Femur (tissue), 1 donor: ENCODE data around the gene FOLR2.

Experiments
- DNase-seq: peaks from one replicate; pipeline ENCODE4 v3.0.0-alpha.2; 2017

The FOLR2 gene

DNA sequence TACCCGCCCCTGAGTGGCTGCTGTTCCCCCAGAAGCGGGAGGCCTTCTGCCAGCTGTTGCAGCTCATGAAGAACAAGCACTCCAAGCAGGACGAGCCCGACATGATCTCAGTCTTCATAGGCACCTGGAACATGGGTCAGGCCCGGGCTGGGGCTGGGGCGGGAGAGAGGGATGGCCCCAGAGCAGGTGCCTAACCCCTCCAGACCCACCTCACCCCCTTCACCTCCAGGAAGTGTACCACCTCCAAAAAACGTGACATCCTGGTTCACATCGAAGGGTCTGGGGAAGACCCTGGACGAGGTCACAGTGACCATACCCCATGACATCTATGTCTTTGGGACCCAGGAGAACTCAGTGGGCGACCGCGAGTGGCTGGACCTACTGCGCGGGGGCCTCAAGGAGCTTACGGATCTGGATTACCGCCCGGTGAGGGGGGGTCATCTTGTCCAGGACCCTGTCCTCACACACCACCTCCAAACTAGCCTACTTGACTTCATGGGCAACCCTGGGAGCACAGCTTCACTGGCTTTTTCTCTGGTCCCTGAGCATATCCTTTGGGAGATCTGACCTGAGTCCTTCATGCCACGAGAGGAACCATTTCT, 14.3 kb downstream of the FOLR2 start:
- no peak for DNase-seq

DNA sequence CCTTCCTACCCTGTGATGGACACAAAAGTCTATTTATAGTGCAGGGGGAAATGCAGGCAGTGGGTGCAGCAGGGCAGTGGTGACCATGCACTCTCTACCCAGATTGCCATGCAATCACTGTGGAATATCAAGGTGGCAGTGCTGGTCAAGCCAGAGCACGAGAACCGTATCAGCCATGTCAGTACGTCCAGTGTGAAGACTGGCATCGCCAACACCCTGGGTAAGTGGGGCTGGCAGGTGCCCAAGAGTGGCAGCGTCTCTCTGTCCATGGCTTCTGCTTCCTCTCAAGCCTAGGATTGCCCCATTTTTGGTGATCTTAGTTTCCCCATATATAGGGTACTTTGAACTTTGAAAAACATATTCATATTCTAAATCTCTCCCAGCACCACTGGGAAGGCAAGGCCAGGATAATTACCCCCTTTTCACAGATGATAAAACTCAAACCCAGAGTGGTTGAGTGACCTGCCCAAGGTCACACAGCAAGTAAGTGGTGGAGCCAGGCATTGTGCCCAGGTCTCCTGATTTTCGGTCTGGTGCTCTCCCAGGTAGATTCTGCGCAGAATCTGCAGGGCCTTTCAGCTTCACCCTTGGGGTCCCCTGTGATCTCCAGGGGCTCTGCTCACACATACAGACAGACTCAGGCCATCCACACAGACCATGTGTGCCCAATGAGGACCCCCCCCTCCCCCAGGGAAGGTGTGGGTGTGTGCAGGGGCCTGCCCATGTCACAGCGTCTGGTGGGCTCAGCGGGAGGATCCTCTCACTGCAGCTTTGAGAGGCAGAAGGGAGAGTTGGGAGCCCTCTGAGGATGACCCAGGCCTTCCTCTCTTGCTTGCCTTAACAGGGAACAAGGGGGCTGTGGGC, 15.0 kb downstream of the FOLR2 start:
- no peak for DNase-seq

DNA sequence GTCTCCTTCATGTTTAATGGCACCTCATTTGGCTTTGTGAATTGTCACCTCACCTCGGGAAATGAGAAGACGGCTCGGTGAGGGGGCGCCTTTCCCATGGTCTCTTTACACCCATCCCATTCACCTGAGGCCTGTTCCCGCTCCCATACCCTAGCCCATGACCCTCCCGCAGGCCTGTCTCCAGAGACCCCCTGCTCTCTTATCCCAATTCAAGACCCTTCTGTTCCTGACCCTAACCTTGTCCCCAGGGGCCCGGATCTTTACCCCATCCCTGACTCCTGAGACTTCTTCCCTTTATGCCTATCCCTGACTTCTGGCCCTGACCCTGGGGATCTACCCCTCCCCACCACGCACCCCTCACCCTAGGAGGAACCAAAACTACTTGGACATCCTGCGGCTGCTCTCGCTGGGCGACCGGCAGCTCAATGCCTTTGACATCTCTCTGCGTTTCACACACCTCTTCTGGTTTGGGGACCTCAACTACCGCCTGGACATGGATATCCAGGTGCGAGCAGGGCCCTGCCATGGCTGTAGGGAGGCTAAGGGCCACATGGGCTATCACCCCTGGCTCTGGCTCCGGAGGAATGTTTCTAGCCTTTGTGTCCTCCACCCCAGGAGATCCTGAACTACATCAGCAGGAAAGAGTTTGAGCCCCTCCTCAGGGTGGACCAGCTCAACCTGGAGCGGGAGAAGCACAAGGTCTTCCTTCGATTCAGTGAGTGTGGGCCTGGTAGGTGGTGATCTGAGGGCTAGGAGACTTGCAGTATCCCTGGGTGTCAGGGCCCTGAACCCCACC, 15.9 kb downstream of the FOLR2 start:
- DNase-seq, result no peak

DNA sequence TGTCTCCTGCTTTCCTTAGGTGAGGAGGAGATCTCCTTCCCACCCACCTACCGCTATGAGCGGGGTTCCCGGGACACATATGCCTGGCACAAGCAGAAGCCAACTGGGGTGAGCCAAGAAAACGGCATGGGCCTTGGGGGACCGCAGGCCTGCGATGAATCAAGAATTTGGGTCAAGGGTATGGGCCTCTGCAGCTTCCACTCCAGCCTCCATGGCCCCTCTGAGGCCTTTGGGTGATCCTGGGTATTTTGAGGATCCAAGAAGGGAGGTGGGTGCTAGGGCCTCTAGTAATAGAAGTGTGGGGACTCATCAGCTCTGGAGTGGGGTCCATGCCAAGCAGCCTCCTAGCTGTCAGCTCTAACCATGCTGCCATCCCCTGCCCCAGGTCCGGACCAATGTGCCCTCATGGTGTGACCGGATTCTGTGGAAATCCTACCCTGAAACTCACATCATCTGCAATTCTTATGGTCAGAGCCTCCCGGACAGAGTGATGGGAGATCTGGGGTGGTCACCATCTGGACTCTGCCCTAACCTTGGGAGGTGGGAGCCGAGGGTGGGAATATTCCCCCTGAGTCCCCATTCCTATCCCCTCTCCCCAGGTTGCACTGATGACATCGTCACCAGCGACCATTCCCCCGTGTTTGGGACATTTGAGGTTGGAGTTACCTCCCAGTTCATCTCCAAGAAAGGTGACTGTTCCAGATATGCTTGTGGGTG, 16.6 kb downstream of the FOLR2 start:
- no peak for DNase-seq

DNA sequence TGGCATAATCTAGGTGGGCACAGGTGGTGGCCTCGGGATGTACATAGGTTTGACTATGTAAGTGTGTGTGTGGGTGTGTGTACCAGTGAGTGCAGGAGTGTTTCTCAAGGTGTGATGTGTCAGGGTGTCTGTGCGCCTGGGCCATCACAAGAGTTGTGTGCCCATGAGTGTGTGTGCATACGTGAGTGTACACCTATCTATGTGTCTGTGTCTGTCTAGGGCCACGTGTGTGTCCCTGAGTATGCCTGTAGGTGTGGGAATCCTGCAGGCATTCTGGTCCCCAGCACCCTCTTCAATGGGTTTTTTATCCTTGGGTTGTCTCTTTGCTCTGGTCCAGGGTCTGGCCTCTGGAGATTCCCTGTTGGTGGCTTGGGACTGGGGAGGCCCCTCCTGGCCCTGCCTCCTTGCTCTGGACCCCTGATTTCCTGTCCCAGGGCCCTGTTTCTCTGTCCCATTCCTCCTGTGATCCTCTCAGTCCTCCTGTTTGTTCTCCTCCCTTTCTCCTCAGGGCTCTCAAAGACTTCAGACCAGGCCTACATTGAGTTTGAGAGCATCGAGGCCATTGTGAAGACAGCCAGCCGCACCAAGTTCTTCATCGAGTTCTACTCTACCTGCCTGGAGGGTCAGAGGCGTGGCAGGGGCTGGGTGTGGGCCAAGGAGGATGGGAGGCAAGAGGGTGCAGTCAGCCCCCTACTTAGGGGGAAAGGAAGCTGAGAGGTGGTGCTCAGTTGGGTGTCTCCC, 17.3 kb downstream of the FOLR2 start:
- no peak for DNase-seq

DNA sequence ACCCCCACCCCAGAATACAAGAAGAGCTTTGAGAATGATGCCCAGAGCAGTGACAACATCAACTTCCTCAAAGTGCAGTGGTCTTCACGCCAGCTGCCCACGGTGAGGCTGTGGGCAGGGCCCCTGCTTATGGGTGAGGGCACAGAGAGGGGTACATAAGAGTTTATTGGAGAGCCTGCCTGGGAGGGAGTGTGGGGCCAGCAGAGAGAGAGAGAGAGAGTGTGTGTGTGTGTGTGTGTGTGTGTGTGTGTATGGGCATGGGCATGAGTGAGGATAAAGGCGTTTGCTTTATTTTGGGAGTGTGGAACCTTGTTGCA, 17.9 kb downstream of the FOLR2 start:
- DNase-seq, result no peak

DNA sequence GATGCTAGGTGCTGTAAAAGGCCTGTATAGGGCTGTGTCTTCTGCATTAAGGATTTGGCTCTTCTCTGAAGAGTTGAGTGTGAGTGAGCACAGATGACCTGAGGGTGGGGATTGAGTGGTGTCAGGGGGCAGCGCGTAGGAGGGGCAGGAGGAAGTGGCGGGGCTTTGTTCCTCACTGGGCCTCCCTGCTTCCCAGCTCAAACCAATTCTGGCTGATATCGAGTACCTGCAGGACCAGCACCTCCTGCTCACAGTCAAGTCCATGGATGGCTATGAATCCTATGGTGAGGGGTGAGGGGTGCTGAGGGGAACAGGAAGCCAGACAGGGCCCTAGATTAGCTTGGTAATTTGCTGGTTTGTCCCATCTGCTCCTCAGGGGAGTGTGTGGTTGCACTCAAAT, 18.3 kb downstream of the FOLR2 start:
- DNase-seq, result no peak

DNA sequence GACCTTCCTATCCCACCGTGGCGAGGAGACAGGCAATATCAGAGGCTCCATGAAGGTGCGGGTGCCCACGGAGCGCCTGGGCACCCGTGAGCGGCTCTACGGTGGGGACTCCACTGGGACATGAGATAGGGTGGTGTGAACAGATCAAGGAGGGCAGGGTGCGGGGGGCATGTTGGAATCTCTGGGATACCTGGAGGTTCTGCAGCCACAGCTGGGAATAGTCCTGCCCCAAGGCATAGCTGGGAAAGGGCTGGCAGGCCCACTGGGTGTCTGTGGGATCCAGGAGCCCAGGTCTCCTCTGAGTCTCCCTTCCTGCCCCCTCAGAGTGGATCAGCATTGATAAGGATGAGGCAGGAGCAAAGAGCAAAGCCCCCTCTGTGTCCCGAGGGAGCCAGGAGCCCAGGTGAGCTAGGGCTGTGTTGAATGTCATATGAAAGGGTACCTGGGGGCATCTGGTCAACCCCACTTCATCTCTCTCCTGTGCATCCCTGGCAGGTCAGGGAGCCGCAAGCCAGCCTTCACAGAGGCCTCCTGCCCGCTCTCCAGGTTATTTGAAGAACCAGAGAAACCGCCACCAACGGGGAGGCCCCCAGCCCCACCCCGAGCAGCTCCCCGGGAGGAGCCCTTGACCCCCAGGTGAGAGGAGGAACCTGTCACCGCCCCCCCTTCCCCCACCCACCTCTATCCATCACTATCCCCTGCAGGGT, 18.9 kb downstream of the FOLR2 start:
- DNase-seq, result no peak

DNA sequence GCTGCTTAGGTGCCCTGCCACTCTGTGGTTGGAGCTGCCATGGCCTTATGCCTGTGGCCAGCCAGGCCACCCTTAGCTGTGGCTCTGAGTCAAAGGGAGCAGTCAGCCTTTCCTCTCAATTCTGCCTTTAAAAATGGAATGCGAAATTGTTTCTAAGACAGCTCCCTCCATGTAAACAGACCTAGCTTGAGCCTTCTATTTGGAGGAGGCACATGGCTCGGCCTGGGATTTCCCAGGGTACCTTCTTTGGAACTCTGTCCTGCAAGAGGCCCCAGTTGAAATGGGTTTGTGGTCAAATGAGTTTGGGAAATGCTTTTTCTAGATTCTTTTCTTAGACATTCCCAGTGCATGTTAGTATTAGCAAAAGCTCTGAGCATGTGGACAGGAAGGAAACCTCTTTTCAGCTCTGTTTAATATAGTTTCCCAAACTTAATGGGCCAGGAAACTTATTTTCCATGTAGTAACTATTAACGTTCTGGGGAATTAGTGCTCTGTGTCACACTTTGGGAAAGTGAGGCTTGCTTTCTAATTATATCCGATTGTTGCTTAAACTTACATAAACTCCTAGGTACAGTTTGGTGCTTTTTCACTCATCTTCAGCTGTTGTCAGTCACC, 19.6 kb downstream of the FOLR2 start:
- DNase-seq, result no peak

DNA sequence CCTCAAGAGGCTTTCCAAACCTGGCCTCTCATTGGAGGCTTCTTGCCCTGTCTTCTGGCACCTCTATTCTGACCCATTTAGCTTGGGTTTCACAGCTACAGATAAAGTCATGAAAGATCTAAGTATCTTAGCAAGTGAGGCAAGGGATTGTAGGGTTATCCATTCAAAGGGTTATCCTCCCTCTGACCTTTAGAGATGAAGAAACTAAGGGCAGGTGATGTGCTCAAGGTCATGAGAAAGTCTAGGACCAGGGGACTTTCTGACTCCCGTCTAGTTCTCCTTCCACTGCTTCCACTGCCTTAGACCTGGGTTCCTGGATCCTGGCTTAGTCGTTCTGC, 20.1 kb downstream of the FOLR2 start:
- no peak for DNase-seq

DNA sequence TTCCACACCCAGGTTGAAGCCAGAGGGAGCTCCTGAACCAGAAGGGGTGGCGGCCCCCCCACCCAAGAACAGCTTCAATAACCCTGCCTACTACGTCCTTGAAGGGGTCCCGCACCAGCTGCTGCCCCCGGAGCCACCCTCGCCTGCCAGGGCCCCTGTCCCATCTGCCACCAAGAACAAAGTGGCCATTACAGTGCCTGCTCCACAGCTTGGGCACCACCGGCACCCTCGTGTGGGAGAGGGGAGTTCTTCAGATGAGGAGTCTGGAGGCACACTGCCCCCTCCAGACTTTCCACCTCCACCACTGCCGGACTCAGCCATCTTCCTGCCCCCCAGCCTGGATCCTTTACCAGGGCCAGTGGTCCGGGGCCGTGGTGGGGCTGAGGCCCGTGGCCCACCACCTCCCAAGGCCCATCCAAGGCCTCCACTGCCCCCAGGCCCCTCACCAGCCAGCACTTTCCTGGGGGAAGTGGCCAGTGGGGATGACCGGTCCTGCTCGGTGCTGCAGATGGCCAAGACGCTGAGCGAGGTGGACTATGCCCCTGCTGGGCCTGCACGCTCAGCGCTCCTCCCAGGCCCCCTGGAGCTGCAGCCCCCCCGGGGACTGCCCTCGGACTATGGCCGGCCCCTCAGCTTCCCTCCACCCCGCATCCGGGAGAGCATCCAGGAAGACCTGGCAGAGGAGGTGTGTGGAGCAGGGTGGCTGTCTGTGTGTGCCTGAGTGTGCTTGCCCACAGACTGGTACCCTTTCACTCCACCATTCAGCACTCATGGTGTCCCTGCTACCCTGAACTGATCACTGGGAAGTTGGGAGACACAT, 20.7 kb downstream of the FOLR2 start:
- no peak for DNase-seq

DNA sequence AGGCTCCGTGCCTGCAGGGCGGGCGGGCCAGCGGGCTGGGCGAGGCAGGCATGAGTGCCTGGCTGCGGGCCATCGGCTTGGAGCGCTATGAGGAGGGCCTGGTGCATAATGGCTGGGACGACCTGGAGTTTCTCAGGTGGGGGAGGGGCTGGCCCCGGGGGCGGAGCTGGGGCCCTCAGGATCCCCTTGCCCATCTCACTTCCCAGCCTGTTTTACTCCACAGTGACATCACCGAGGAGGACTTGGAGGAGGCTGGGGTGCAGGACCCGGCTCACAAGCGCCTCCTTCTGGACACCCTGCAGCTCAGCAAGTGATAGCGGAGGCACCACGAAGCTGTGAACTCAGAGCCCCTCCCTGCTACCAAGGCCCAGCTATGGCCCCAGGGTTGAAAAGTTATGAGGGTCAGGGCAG, 21.5 kb downstream of the FOLR2 start:
- DNase-seq, result peak; percentile 72

DNA sequence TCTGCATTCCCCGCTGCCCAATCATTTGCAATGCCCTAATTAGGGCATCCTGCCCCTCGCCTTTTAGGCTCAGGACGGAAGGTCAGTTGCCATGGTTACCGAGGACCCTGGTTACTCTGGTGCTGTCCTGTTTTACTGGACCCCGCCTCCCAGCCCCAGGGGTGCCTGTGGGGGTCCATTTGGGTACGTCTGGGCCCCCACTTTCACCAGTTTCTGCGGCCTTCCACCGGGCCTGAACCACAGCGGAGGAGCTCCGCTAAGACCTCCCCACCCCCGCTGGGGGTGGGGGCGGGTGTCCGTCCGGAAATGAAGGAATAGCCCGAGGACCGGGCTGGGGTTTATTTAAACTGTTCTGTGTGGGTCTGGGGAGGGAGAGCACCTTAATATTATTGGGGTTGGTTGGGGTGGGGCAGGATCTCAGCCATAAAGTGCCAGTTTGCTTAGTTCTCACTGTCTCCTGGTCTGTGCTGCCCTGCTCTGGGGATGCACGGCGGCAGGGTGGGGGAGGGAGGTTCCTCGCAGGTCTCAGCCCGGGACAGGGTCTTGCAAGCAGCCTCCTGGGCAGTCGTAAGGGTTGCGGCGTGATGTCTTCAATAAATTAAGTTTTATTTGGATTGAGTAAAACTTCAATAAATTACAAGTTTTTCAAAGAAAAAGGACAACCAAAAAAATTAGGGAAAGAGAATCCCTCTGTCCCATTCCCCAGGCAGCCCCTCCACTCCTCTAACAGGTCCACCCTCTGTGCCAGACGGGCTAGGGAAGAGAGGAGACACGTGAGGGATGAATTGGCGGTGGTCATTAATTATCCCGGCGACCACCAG, 22.1 kb downstream of the FOLR2 start:
- DNase-seq, result no peak

DNA sequence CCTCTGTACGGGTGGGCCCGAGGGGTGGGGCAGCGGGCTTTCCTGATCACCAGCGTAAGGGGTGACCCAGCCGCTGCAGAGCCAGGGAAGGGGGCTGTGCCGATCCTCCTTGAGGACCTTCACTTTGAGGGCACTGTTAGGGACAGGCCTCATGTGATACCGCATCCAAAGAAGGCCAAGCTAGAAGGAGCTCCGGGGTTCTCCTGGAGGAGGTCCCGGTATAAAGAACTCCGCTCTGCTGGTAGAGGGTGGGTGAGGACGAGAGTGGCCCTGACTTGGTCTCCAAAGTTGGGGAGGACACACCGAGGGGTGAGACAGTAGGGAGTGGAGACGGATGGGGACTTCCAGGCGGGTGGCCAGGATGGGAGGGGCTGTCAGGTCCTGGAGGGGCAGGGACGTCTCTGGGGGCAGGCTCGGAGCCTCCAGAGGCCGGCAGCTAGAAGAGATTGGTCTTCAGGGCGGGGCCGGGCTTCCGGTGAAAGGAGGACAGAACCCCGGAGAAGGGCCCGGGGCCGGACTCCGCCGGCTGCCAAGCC, 22.8 kb downstream of the FOLR2 start:
- peak; percentile 75 for DNase-seq

DNA sequence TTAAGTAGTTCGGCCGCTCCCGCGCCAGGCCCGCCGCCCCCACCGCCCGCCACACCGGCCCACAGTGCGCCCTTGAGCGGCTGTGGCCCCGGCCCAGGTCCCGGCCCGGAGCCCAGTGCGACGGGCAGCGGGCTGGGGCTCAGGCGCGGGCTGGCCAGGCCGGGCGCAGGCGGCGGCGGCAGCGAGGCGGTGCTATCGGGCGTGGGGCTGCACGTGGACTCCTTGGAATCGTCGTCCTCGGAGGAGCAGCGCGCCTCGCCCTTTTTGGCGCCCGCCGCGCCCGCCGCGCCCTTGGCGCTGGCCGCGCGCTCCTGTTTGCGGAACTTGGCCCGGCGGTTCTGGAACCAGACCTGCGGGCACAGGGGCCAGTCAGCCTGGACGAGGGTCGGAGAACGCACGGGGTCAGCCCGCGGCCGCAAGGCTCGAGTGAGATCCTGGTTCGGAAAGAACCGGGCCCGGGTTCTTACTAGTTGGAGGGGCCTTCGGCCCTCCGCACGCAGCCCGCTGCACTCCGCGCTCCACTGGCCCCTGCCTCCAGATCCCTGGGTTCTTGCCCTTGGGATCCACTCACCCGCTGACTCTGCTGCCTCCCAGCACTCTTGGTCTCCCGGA, 23.4 kb downstream of the FOLR2 start:
- peak; percentile 68 for DNase-seq

DNA sequence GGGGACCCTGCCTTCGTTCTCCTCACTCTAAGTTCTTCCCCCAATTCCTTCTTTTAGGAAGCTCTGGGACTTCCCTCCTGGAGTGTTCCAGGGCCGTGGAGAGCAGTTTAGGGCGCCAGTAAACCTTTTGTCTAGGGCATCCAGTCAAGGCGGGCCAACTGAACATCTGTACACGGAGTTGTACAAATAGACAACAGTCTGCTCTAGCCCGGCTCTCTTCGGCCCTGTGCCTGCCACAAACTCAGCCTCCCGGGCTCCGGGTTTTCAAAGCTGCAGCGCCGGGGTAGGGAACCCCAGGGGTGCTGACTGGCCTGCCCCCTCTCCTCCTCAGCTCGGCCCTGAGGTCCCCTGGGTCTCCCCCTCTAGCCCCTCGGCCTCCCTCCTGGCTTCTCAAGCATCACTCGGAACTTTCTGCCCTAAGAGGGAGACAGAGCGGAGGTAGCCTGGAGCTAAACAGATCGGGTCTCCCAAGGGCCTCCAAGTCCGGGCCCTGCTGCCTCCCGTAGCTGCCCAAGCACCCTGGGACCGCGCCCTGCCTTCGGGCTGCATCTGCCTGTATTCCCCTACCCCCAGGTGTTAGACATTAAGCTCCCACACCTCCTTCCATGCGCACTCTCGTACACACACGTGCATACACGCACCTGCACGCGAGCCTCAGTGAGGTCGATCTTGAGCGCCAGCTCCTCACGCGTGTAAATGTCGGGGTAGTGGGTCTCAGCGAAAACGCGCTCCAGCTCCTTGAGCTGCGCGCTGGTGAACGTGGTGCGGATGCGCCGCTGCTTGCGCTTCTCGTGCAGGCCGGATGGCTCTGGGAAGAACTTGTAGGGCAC, 24.1 kb downstream of the FOLR2 start:
- DNase-seq, result no peak

DNA sequence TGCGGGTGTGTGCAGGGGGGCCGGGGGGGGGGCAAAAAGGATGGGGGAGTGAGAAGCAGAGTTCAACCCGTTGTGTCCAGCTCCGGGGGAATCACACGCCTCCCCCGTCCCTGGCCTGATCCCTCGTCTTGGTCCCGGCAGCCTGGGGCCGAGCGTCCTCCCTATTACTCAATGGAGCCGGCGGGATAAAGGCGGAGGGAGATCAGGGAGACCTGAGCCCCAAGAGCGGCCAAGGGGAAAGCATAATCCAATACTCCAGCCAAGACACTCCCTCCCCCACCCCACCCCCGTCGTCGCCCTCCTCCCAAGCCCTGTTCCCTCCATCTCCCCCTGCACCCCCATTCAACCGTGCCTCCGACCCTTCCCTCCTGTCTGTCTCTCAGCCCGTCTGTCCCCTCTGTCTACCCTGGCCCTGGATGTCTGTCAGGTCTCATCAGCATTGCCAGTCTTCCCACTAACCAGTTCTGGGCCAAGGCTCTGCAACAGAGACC, 24.7 kb downstream of the FOLR2 start:
- no peak for DNase-seq

DNA sequence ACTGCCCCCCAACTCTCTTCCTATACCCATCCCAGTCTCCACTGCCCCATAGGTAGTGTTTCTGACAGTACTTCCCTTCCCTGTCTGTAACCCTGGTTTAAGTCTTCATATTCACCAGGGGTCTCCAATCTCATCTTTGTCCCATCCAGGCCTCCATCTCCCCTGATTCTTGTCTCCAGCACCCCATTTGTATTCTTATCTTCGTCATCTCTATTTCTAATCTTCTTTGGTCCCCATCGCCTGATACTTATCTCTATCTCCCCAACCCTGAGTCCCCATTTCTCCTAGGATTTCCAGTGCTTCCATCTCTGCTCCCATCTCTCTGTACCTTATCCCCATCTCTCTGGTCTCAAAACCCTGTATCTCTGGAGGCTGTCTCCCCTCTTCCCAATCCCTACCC, 25.5 kb downstream of the FOLR2 start:
- DNase-seq, result no peak
